Activated CD8-positive, alpha-beta memory T cell treated with anti-CD3 and anti-CD28 coated beads, Interleukin-2, amount 10 ng/mL, durations not matched to agents 7 days and 5 days (primary cell): ENCODE results near the gene MYPN. TPM values are rescaled to one million over a fixed set of nuclear protein-coding genes. Genes with fewer than 3 reads are reported as not detected.

Experiments used
- ATAC-seq: fragments of 150-1000 bp; cut with Tn5 transposase; one replicate; pipeline ENCODE4 v1.10.0; 2021; ENCODE audit warnings: moderate library complexity
- CTCF ChIA-PET: fragments of 350-600 bp; sonication (Branson Sonifier 250); formaldehyde crosslinking; loops from one replicate; lab custom pipeline; 2021; ENCODE audit warnings: antibody characterized with exemption; lab: Charles Lee
- DNase-seq: peaks from one replicate; pipeline ENCODE4 v3.0.0-alpha.2; 2020
- H3K27ac Mint-ChIP-seq: one replicate; pipeline ENCODE4 v1.8.0; 2021; ENCODE audit warnings: mild to moderate bottlenecking, mixed read lengths
- H3K27me3 Mint-ChIP-seq: one replicate; pipeline ENCODE4 v1.8.0; 2021; ENCODE audit warnings: mixed read lengths
- H3K36me3 Mint-ChIP-seq: one replicate; pipeline ENCODE4 v1.8.0; 2021; ENCODE audit warnings: mild to moderate bottlenecking, mixed read lengths
- H3K4me1 Mint-ChIP-seq: one replicate; pipeline ENCODE4 v1.8.0; 2021; ENCODE audit warnings: mixed read lengths
- H3K4me3 Mint-ChIP-seq: one replicate; pipeline ENCODE4 v1.8.0; 2021; ENCODE audit warnings: mild to moderate bottlenecking, moderate library complexity, mixed read lengths
- H3K9me3 Mint-ChIP-seq: one replicate; pipeline ENCODE4 v1.8.0; 2022; ENCODE audit warnings: low read depth, mixed read lengths
- total RNA-seq, 2 experiments: library from RNA; stranded (reverse); gene quantifications; one replicate each; pipeline ENCODE4 v1.2.3, GENCODE V29; 2021

Gene MYPN
- total RNA-seq, 2 experiments from 2014 or later: not detected

DNA sequence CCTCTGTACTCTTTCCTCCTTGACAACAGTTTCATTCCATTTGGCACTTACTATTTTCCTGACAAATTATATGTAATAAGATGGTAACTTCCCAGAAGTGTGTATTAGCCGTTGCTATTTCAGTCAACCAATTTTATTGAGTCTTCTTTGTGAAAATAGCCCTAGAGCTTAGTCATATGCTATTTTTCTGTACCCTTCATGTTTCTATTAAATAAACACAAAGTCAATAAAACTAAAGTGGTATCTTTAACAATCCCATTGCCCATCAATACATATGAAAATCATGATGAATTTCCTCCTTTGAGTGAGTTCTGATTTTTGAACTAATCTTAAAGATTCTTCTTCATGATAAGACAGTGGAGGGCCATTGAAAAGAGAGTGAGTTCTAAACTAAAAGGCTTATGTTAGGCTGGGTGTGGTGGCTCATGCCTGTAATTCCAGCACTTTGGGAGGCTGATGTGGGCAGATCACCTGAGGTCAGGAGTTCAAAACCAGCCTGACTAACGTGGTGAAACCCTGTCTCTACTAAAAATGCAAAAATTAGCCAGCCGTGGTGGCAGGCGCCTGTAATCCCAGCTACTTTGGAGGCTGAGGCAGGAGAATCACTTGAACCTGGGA is 5.9 kb upstream of the MYPN start:
- no peaks in the 10 kb centered on the region for H3K36me3 Mint-ChIP-seq
- DNase-seq: no peak
- ATAC-seq: no peak
- CTCF ChIA-PET: no interaction called here
- peaks cover 13% of the 10 kb centered on the region for H3K27me3 Mint-ChIP-seq
- H3K27ac Mint-ChIP-seq: no peak overlapping the region
- H3K4me3 Mint-ChIP-seq: no peak overlapping the region
- H3K4me1 Mint-ChIP-seq: peaks cover 8% of the 10 kb centered on the region
- no peaks in the 10 kb centered on the region for H3K9me3 Mint-ChIP-seq

DNA sequence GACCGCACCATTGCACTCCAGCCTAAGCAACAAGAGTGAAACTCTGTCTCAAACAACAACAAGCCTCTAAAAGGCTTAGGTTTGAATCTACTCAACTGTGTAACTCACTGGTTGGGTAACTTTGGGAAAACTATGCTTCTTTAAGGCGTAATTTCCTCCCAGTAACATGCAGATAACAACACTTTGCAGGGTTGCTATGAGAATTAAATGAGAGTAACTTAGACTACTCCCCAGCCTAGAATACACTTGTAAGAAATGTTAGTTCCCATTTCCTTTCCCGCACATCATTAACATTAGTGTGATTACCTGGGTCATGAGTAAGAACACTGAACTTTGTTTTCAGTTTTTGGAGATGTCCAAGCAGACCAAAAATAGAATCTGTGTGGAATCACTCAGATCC is 5.4 kb upstream of the MYPN start:
- H3K27me3 Mint-ChIP-seq: peaks cover 13% of the 10 kb centered on the region
- no peak overlapping the region for H3K4me3 Mint-ChIP-seq
- no peak for ATAC-seq
- peaks cover 8% of the 10 kb centered on the region for H3K4me1 Mint-ChIP-seq
- DNase-seq: no peak
- no peak overlapping the region for H3K27ac Mint-ChIP-seq
- no peaks in the 10 kb centered on the region for H3K36me3 Mint-ChIP-seq
- no peaks in the 10 kb centered on the region for H3K9me3 Mint-ChIP-seq
- CTCF ChIA-PET: no interaction called here

DNA sequence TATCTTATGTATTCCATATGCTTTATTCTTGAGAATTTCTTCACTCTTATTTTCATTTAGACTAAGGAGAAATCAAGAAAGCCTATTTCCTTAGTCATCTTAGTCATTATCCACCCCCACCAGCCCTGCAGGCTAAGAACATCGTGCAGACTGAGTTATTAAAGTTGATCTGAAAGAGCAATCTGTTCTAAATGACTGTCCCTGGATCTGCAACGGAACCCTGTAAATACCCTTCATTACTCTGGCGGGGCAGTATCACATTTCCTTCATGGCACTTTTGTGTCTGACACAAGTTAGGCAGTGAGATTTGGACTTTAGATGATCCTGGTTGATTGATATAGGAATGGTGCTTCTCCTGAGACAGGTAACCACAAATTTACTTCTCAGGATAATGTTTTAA is 3.5 kb upstream of the MYPN start:
- DNase-seq (no peak), ATAC-seq (no peak)
- Mint-ChIP-seq H3K36me3 (no peaks in the 10 kb centered on the region), H3K9me3 (no peaks in the 10 kb centered on the region), H3K4me1 (no peaks in the 10 kb centered on the region), H3K27ac (no peak overlapping the region), H3K27me3 (peaks cover 13% of the 10 kb centered on the region), H3K4me3 (no peak overlapping the region)
- CTCF ChIA-PET: no interaction called here

DNA sequence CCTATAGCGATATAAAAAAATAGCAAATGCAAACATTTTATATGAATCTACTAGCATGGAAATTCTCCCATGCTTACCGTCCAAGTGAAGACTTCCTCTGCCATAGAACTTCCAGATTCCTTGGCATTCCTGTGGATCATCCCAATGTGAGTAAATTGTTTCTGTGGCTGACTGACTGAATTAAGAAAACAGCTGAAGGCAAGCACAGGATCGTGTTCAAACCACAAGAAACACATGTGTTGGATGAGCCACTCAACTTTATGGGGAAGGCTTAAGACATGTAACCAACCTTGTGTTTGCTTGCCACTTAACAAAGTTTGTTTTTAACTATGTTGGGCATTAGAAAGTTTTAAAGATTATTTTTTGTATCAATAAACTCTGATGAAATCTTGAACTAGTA is 2.6 kb upstream of the MYPN start:
- Mint-ChIP-seq H3K4me1 (no peaks in the 10 kb centered on the region), H3K36me3 (no peaks in the 10 kb centered on the region), H3K27ac (no peak overlapping the region), H3K4me3 (no peak overlapping the region), H3K9me3 (no peaks in the 10 kb centered on the region), H3K27me3 (peaks cover 13% of the 10 kb centered on the region)
- DNase-seq (no peak), ATAC-seq (no peak)
- CTCF ChIA-PET: no interaction called here

DNA sequence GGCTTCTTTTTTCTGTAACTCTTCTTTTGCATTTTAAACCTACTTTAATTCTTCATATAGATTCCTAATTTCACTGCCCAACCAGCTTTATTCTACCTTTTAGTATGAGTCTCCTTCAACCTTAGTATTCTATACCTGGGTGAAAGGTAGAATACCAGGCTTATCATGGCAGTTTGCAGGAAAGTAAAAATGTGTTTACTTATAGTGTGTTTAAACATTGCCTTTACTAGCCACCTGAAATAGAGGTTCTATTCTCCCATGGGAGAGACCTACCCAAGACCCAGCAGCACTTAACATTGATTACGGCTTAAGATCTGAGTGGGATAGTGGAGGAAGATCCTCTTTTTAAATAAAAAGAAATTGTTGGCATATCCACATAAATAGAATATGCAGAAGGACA is 1.6 kb upstream of the MYPN start:
- CTCF ChIA-PET: no interaction called here
- H3K9me3 Mint-ChIP-seq: no peaks in the 10 kb centered on the region
- no peak for ATAC-seq

DNA sequence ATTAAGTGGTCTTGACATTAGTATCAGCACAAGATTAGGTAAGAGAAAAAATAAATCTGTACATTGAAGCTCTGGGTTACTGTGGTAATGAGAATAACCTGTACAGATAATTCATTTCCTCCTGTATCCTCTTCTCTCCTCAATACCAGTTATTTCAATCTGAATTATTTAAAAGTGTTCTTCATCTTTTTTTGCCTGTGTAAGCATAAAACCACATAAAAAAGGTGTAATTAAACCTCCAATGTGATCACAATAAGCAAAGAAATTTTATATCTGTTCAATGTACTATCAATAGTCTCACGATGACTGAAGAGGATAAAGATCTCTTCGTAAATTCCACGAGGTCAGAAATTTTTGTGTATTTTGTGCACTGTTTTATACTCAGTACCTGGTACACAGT is 1.2 kb upstream of the MYPN start:
- Mint-ChIP-seq H3K27ac (no peak overlapping the region), H3K4me1 (no peaks in the 10 kb centered on the region), H3K9me3 (no peaks in the 10 kb centered on the region), H3K36me3 (no peaks in the 10 kb centered on the region), H3K27me3 (peaks cover 13% of the 10 kb centered on the region), H3K4me3 (no peak overlapping the region)
- CTCF ChIA-PET: no interaction called here
- ATAC-seq (no peak), DNase-seq (no peak)

More for the DNA sequence above, 1.6 kb upstream of the MYPN start:
- no peaks in the 10 kb centered on the region for H3K36me3 Mint-ChIP-seq
- H3K27ac Mint-ChIP-seq: no peak overlapping the region
- H3K27me3 Mint-ChIP-seq: peaks cover 13% of the 10 kb centered on the region
- H3K4me3 Mint-ChIP-seq: no peak overlapping the region
- DNase-seq: no peak
- no peaks in the 10 kb centered on the region for H3K4me1 Mint-ChIP-seq

DNA sequence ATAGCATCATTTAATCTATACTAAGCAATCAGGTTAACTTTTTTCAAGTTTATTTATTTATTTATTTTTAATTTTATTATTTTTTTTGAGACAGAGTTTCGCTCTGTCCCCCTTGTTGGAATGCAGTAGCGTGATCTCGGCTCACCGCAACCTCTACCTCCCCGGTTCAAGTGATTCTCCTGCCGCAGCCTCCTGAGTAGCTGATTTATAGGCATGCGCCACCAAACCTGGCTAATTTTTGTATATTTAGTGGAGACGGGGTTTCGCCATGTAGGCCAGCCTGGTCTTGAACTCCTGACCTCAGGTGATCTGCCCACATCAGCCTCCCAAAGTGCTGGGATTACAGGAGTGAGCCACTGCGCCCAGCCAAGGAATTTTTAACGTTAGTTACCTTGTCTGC is 635 bp upstream of the MYPN start:
- ATAC-seq (no peak), DNase-seq (no peak)
- no peaks in the 10 kb centered on the region for H3K4me1 Mint-ChIP-seq
- CTCF ChIA-PET: no interaction called here
- no peak overlapping the region for H3K27ac Mint-ChIP-seq
- no peaks in the 10 kb centered on the region for H3K36me3 Mint-ChIP-seq
- no peak overlapping the region for H3K4me3 Mint-ChIP-seq
- no peaks in the 10 kb centered on the region for H3K9me3 Mint-ChIP-seq
- peaks cover 11% of the 10 kb centered on the region for H3K27me3 Mint-ChIP-seq

DNA sequence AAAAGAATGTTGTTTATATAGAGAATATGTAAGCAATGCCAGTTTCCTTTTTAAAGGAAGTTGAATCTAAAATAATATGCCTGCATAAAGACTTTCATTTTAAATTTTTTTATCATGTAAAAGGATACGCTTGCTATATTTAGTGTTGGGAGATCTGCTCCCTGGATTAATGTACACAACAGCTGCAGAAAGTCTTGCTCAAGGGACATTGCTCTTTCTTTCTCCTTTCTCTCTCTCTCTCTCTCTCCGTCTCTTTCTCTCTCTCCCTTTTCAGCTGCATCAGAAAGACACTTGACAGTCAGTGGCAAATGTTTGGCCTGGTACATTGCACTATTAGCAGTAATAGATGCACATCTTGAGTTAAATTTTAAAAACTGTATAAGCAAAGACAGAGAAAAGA is 739 bp downstream of the MYPN start:
- no peaks in the 10 kb centered on the region for H3K9me3 Mint-ChIP-seq
- no peak overlapping the region for H3K27ac Mint-ChIP-seq
- H3K36me3 Mint-ChIP-seq: no peaks in the 10 kb centered on the region
- no peak overlapping the region for H3K4me3 Mint-ChIP-seq
- no peaks in the 10 kb centered on the region for H3K4me1 Mint-ChIP-seq
- ATAC-seq (no peak), DNase-seq (no peak)
- CTCF ChIA-PET: interaction anchor here (1.2 kb wide), 1 partner anchor 104 kb away, joined by 3 read pairs; no protein-coding TSS in a partner anchor
- peaks cover 11% of the 10 kb centered on the region for H3K27me3 Mint-ChIP-seq

DNA sequence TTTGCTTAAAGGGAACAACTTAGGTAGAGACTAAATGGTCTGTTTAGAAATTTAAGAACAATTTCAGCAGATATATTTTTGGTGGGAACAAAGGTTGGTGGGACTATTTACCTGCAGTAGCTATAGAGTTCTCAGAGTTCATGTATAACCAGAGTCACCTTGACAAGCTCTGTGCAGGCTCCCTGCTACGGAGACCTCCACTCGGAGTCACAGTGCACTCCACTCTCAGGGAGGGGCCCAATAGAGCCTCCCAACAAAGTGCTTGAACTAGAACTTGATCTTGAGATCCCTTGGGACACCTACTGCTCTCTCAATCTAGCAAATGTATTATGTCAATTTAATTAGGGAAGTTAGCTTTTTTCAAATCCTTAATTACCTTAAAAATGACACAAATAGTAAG is 2.3 kb downstream of the MYPN start:
- no peaks in the 10 kb centered on the region for H3K36me3 Mint-ChIP-seq
- no peak for DNase-seq
- no peaks in the 10 kb centered on the region for H3K4me1 Mint-ChIP-seq
- no peak overlapping the region for H3K4me3 Mint-ChIP-seq
- no peak overlapping the region for H3K27ac Mint-ChIP-seq
- CTCF ChIA-PET: no interaction called here
- no peak for ATAC-seq
- no peaks in the 10 kb centered on the region for H3K9me3 Mint-ChIP-seq
- H3K27me3 Mint-ChIP-seq: peaks cover 12% of the 10 kb centered on the region

DNA sequence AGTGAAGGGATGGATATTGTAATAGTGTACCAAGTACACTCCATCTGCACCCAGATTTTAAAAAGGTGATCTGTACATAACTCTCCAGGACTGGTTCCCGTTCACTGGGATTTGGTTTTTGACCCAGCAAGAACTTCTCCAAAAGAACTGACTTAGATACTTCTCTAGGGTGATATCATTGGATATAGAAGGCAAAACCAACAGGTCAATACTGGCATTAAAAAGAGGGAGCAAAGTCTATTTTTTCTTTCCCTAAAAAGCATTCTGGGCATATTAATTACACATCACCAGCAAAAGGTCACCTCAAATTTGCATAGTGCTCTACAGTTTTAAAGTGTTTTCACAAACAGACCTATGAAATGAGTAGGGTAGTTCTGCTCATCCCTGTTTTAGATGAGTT is 3.5 kb downstream of the MYPN start:
- Mint-ChIP-seq H3K27me3 (peaks cover 5% of the 10 kb centered on the region), H3K36me3 (no peaks in the 10 kb centered on the region), H3K4me1 (no peaks in the 10 kb centered on the region), H3K4me3 (no peak overlapping the region), H3K9me3 (no peaks in the 10 kb centered on the region), H3K27ac (no peak overlapping the region)
- CTCF ChIA-PET: interaction anchor here (1.0 kb wide), 1 partner anchor 16 kb away, joined by 3 read pairs; no protein-coding TSS in a partner anchor
- no peak for DNase-seq
- ATAC-seq: no peak

DNA sequence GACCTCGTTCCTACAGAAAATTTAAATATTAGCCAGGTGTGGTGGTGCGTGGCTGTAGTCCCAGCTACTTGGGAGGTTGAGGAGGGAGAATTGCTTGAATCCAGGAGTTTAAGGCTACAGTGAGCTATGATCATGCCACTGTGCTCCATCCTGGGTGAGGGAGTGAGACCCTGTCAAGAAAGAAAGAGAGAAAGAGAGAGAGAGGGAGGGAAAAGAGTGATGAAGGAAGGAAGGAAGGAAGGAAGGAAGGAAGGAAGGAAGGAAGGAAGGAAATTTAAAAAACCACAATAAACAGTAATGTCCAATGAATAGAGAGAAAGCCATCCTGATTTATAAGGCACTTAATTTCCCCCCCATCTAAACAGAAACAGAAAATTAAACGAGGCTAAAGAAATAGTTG is 9.4 kb downstream of the MYPN start:
- Mint-ChIP-seq H3K27me3 (peaks cover 11% of the 10 kb centered on the region), H3K4me1 (no peaks in the 10 kb centered on the region), H3K36me3 (no peaks in the 10 kb centered on the region), H3K4me3 (no peak overlapping the region), H3K9me3 (no peaks in the 10 kb centered on the region), H3K27ac (no peak overlapping the region)
- ATAC-seq (no peak), DNase-seq (no peak)
- CTCF ChIA-PET: no interaction called here

DNA sequence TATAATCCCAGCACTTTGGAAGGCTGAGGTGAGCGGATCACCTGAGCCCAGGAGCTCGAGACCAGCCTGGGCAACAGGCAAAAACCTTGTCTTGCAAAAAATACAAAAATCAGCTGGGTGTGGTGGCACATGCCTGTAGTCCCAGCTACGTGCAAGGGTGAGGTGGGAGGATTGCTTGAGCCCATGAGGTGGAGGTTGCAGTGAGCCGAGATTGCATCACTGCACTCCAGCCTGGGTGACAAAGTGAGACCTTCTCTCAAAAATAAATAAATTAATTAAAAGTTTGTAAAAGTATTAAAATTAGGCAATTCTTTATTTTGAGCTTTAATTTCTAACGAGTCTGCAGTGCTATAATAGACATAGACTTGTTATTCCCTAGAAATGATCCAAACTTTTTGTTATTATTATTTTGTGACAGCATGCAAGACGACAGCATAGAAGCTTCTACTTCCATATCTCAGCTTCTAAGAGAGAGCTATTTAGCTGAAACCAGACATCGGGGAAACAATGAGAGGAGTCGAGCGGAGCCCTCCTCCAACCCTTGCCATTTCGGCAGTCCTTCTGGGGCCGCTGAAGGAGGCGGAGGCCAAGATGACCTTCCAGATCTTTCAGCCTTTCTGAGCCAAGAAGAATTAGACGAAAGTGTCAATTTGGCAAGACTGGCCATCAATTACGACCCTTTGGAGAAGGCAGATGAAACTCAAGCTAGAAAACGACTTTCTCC is 11.9 kb downstream of the MYPN start:
- CTCF ChIA-PET: interaction anchor here (1.0 kb wide), 1 partner anchor 29 kb away, joined by 3 read pairs; no protein-coding TSS in a partner anchor
- H3K9me3 Mint-ChIP-seq: no peaks in the 10 kb centered on the region
- no peak for DNase-seq
- H3K27me3 Mint-ChIP-seq: peaks cover 6% of the 10 kb centered on the region
- H3K4me3 Mint-ChIP-seq: no peak overlapping the region
- ATAC-seq: no peak
- H3K36me3 Mint-ChIP-seq: no peaks in the 10 kb centered on the region
- H3K4me1 Mint-ChIP-seq: no peaks in the 10 kb centered on the region
- H3K27ac Mint-ChIP-seq: no peak overlapping the region

DNA sequence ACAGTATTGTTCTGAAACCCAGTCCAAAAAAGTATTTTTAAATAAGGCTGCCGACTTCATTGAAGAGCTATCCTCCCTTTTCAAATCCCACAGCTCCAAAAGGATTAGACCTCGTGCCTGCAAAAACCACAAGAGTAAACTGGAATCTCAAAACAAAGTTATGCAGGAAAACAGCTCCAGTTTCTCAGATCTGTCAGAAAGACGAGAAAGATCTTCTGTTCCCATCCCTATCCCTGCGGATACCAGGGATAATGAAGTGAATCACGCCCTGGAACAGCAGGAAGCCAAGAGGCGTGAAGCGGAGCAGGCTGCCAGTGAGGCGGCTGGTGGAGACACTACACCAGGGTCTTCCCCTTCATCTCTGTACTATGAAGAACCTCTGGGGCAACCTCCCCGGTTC is 12.6 kb downstream of the MYPN start:
- Mint-ChIP-seq H3K36me3 (no peaks in the 10 kb centered on the region), H3K4me3 (no peak overlapping the region), H3K9me3 (no peaks in the 10 kb centered on the region), H3K4me1 (no peaks in the 10 kb centered on the region), H3K27me3 (peaks cover 9% of the 10 kb centered on the region), H3K27ac (no peak overlapping the region)
- CTCF ChIA-PET: interaction anchor here (0.6 to 1.0 kb wide), 2 partner anchors 30 to 511 kb away, joined by 3 read pairs; no protein-coding TSS in a partner anchor
- ATAC-seq (no peak), DNase-seq (no peak)

DNA sequence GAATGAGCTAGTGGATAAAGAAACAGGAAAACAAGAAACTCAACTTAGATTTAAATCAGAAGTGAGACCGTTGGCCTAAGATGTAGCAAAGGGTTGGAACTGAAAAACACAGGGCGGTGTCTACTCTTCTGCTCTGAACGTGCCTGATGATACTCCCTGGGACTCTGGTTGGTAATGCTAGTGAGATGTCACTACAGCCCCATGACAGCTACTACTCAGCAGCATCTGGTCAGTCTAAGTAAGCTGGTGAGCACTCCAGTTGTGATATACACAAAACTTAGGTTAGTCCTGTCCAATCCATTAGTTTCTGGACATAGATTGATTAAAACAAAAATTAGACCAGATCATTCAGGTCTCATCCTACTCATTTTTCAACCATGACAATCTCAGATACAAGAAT is 15.4 kb downstream of the MYPN start:
- no peak for ATAC-seq
- Mint-ChIP-seq H3K4me1 (no peaks in the 10 kb centered on the region), H3K27me3 (peaks cover 8% of the 10 kb centered on the region), H3K9me3 (no peaks in the 10 kb centered on the region), H3K27ac (no peak overlapping the region), H3K36me3 (no peaks in the 10 kb centered on the region), H3K4me3 (no peak overlapping the region)
- CTCF ChIA-PET: interaction anchor here (0.6 kb wide), 1 partner anchor 238 kb away, joined by 3 read pairs; no protein-coding TSS in a partner anchor
- DNase-seq: no peak
